H1 (cell line): ENCODE results near the gene ABCB11. TPM values are rescaled to one million over a fixed set of nuclear protein-coding genes. Genes with fewer than 3 reads are reported as not detected.
A peak's percentile ranks its signal among the peaks of the same experiment; 100 is the strongest.

Experiments
- BACH1 ChIP-seq: IDR thresholded peaks from 2 replicates; pipeline ENCODE4 v1.6.1; 2012; ENCODE audit warnings: low read length, improper control_type of control experiment
- CHD1 ChIP-seq: IDR thresholded peaks from 2 replicates; pipeline ENCODE4 v1.6.1; 2012; ENCODE audit warnings: low read depth, low read length, improper control_type of control experiment
- CHD2 ChIP-seq: IDR thresholded peaks from 2 replicates; pipeline ENCODE4 v1.6.1; 2012; ENCODE audit warnings: low read length, improper control_type of control experiment
- CREB1 ChIP-seq: IDR thresholded peaks from 2 replicates; pipeline ENCODE4 v1.6.1; 2012; ENCODE audit warnings: inconsistent platforms
- CTBP2 ChIP-seq: IDR thresholded peaks from 2 replicates; pipeline ENCODE4 v1.7.0; 2011; ENCODE audit warnings: borderline replicate concordance, mild to moderate bottlenecking, moderate library complexity, mixed read lengths, low read length; ENCODE audit not compliant: insufficient read depth, insufficient read length
- EGR1 ChIP-seq: IDR thresholded peaks from 2 replicates; pipeline ENCODE4 v1.6.1; 2011; ENCODE audit warnings: low read depth, low read length, borderline replicate concordance
- EP300 ChIP-seq, 2 experiments: IDR thresholded peaks; 1 replicate in 1 of 2; 2 replicates in 1 of 2; pipeline ENCODE4 v1.6.1; 2011 to 2012; ENCODE audit warnings: low read depth in 2 of 2, low read length in 2 of 2, mild to moderate bottlenecking in 2 of 2, borderline replicate concordance in 1 of 2, inconsistent platforms in 1 of 2, moderate library complexity in 1 of 2
- HDAC2 ChIP-seq, 2 experiments: fragments of 300-600 bp in 1 of 2; sonication (generic) in 1 of 2; IDR thresholded peaks; 2 replicates each; pipeline ENCODE4 v1.6.1; 2011 to 2012; ENCODE audit warnings: low read depth in 2 of 2, low read length in 2 of 2, mild to moderate bottlenecking in 2 of 2, moderate library complexity in 2 of 2, borderline replicate concordance in 1 of 2, inconsistent platforms in 1 of 2
- KDM1A ChIP-seq: fragments of 200-600, 300-600 bp; sonication (generic); IDR thresholded peaks from 2 replicates; pipeline ENCODE4 v1.7.1; 2016; ENCODE audit warnings: mild to moderate bottlenecking, low read length, borderline replicate concordance
- POLR2A ChIP-seq, 2 experiments: IDR thresholded peaks; 1 replicate in 1 of 2; 2 replicates in 1 of 2; pipeline ENCODE4 v1.6.1; 2011; ENCODE audit warnings: low read depth in 2 of 2, low read length in 2 of 2, mild to moderate bottlenecking in 2 of 2; ENCODE audit errors: control extremely low read depth in 1 of 2
- POLR2AphosphoS5 ChIP-seq: IDR thresholded peaks from 2 replicates; pipeline ENCODE4 v1.6.1; 2011; ENCODE audit warnings: low read depth, low read length
- POU5F1 ChIP-seq: IDR thresholded peaks from 2 replicates; pipeline ENCODE4 v1.6.1; 2011; ENCODE audit warnings: low read depth, mild to moderate bottlenecking, low read length, moderate library complexity
- RFX5 ChIP-seq: IDR thresholded peaks from 2 replicates; pipeline ENCODE4 v1.6.1; 2011; ENCODE audit warnings: low read depth, low read length, improper control_type of control experiment, borderline replicate concordance
- SIX5 ChIP-seq: IDR thresholded peaks from 2 replicates; pipeline ENCODE4 v1.6.1; 2011; ENCODE audit warnings: mild to moderate bottlenecking, low read depth, low read length
- SP1 ChIP-seq: IDR thresholded peaks from 2 replicates; pipeline ENCODE4 v1.6.1; 2011; ENCODE audit warnings: low read depth, low read length
- SP2 ChIP-seq: IDR thresholded peaks from 2 replicates; pipeline ENCODE4 v1.6.1; 2012; ENCODE audit warnings: mild to moderate bottlenecking, low read length, inconsistent platforms
- ZNF274 ChIP-seq: IDR thresholded peaks from 2 replicates; pipeline ENCODE4 v1.7.0; 2012; ENCODE audit warnings: low read length, borderline replicate concordance; ENCODE audit errors: extremely low read depth
- polyA plus RNA-seq, 7 experiments: library from polyadenylated mRNA; depleted of rRNA in 3 of 7; stranded (reverse) in 5 of 7; unstranded in 2 of 7; fragments of >200 nt in 5 of 7; fragments of 200-250 nt in 2 of 7; gene quantifications; 1 replicate in 5 of 7; 2 replicates in 1 of 7; 4 replicates in 1 of 7; pipeline versions ENCODE4 v1.2.1 to v1.2.3, GENCODE V29; 2011 to 2013; ENCODE audit warnings: missing spikeins in 2 of 7, mixed read lengths in 2 of 7
- total RNA-seq: library from RNA; stranded (reverse); fragmentation: NEBNext Ultra II Directional; extraction: Animal tissue kit (Norgen Biotek cat#: 25700); gene quantifications from 2 replicates; pipeline ENCODE4 v1.2.1, GENCODE V29; 2021
- TF ChIP-seq, protein P1 (sequence below): IDR thresholded peaks from 2 replicates; pipeline ENCODE4 v1.6.1; 2011; ENCODE audit warnings: low read length, improper control_type of control experiment
- TF ChIP-seq, protein P2 (sequence below), 3 experiments: IDR thresholded peaks; 1 replicate in 2 of 3; 2 replicates in 1 of 3; pipeline versions ENCODE4 v1.5.1 to v1.6.1; 2011; ENCODE audit warnings: low read length in 3 of 3, mild to moderate bottlenecking in 3 of 3, inconsistent platforms in 2 of 3, low read depth in 1 of 3, moderate library complexity in 1 of 3; ENCODE audit not compliant: insufficient read depth in 1 of 3; ENCODE audit errors: control extremely low read depth in 1 of 3
- TF ChIP-seq, protein P3 (sequence below): IDR thresholded peaks from 2 replicates; pipeline ENCODE4 v1.6.1; 2012; ENCODE audit warnings: inconsistent platforms

Gene ABCB11
- total and polyA plus RNA-seq, 2 of the 8 experiments (the other 6 are each of a cell fraction or from before 2014, with no cell fraction given), result not detected

DNA sequence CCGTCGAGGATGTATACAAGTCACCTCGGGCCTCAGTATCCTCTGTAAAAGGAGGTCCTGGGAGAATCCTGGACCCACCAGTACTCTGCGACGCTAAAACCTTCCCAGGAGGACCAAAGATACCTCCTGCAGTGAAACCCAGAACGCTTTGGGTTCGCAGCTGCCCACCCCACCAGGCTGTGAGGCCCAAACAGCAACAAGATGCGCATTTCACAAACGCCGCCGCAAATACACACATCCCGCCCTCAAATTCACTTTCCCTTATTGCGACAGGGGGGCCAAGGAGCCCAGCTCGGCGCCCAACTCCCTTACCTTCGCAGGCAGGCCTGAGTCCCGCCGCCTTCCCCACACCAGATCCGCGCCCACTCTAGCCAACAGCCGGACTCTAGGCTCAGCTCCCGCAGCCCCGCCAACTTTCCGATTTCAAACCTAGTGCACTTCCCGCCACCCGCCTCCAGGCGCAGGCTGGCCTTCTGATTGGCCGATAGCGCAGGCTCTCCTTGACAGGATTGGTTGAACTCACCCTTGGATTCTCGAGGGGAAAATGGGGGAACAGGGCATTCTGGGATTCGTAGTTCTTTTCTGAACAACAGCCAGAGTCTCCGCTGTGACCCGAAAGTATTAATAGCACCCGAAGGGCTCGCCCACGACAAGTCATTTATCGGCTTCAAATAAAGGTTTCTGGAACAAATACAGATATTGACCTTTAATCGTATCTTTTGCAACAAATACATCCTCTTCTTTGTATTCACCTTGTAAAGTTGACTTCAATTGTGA lies 140.9 kb downstream of the ABCB11 start, which contains the start of gene SPC25 (continued):
- TF ChIP-seq SP2, result peak; percentile 51; the same call in 1 of the 2 replicates
- no peak for TF ChIP-seq CHD1
- no peak; a peak in 1 of 3 replicates for TF ChIP-seq POLR2A (IDR thresholded peaks at IDR 0.05; ENCODE audit: control extremely low read depth in 1 of 2, low read depth in 2 of 2, low read length in 2 of 2)
- TF ChIP-seq BACH1, result no peak
- no peak for TF ChIP-seq RFX5
- TF ChIP-seq HDAC2 (IDR thresholded peaks at IDR 0.05; ENCODE audit: borderline replicate concordance in 1 of 2, low read depth in 2 of 2, low read length in 2 of 2), result peak in 1 of 2 experiments; percentile 97; a peak in 2 of 4 replicates
- no peak; the same call in 1 of the 2 replicates for TF ChIP-seq POLR2AphosphoS5
- TF ChIP-seq, protein P1, sequence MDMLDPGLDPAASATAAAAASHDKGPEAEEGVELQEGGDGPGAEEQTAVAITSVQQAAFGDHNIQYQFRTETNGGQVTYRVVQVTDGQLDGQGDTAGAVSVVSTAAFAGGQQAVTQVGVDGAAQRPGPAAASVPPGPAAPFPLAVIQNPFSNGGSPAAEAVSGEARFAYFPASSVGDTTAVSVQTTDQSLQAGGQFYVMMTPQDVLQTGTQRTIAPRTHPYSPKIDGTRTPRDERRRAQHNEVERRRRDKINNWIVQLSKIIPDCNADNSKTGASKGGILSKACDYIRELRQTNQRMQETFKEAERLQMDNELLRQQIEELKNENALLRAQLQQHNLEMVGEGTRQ, result no peak
- no peak for TF ChIP-seq KDM1A
- TF ChIP-seq EGR1, result no peak
- TF ChIP-seq POU5F1, result no peak
- TF ChIP-seq, protein P2, sequence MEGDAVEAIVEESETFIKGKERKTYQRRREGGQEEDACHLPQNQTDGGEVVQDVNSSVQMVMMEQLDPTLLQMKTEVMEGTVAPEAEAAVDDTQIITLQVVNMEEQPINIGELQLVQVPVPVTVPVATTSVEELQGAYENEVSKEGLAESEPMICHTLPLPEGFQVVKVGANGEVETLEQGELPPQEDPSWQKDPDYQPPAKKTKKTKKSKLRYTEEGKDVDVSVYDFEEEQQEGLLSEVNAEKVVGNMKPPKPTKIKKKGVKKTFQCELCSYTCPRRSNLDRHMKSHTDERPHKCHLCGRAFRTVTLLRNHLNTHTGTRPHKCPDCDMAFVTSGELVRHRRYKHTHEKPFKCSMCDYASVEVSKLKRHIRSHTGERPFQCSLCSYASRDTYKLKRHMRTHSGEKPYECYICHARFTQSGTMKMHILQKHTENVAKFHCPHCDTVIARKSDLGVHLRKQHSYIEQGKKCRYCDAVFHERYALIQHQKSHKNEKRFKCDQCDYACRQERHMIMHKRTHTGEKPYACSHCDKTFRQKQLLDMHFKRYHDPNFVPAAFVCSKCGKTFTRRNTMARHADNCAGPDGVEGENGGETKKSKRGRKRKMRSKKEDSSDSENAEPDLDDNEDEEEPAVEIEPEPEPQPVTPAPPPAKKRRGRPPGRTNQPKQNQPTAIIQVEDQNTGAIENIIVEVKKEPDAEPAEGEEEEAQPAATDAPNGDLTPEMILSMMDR (IDR thresholded peaks at IDR 0.05; ENCODE audit: control extremely low read depth in 1 of 3, insufficient read depth in 1 of 3, low read depth in 1 of 3, low read length in 3 of 3), result peak in 1 of 3 experiments; percentile 5; a peak in 1 of 4 replicates
- no peak for TF ChIP-seq CTBP2
- TF ChIP-seq, protein P3, sequence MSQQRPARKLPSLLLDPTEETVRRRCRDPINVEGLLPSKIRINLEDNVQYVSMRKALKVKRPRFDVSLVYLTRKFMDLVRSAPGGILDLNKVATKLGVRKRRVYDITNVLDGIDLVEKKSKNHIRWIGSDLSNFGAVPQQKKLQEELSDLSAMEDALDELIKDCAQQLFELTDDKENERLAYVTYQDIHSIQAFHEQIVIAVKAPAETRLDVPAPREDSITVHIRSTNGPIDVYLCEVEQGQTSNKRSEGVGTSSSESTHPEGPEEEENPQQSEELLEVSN, result peak; percentile 44
- TF ChIP-seq ZNF274, result no peak
- peak; percentile 96 for TF ChIP-seq SP1
- no peak for TF ChIP-seq EP300 (IDR thresholded peaks at IDR 0.05; ENCODE audit: borderline replicate concordance in 1 of 2, low read depth in 2 of 2, low read length in 2 of 2)
- TF ChIP-seq CREB1, result peak; percentile 25; the same call in 1 of the 2 replicates
- peak; percentile 85 for TF ChIP-seq SIX5
- TF ChIP-seq CHD2, result peak; percentile 91
